GM21528 (cell line): ENCODE measurements around the gene PLCD1.

Experiments used
- ATAC-seq: cut with Tn5 transposase; IDR thresholded peaks from one replicate; pipeline ENCODE4 v1.9.1; 2021; ENCODE audit warnings: mild to moderate bottlenecking, moderate library complexity; ENCODE audit not compliant: unreplicated experiment, low FRiP score

Gene PLCD1

GRCh38 chr3:37968813-37969595 is 60.4 kb downstream of the PLCD1 start:
- ATAC-seq, result no peak

GRCh38 chr3:37968199-37968598 is 61.2 kb downstream of the PLCD1 start:
- no peak for ATAC-seq

- peak; percentile 55 for ATAC-seq
These were observed 62.1 kb downstream of the PLCD1 start for GRCh38 chr3:37967260-37967881.

GRCh38 chr3:37964716-37965115 is 64.7 kb downstream of the PLCD1 start:
- ATAC-seq, result no peak

- no peak for ATAC-seq
These were observed 65.3 kb downstream of the PLCD1 start for GRCh38 chr3:37964146-37964545.

GRCh38 chr3:37963635-37964034 is 65.8 kb downstream of the PLCD1 start:
- no peak for ATAC-seq

- no peak for ATAC-seq
These were observed 66.4 kb downstream of the PLCD1 start for GRCh38 chr3:37963016-37963415.

- no peak for ATAC-seq
These were observed 67.6 kb downstream of the PLCD1 start for GRCh38 chr3:37961622-37962431.

- no peak for ATAC-seq
These were observed 71.9 kb downstream of the PLCD1 start for GRCh38 chr3:37957539-37957936.
